Epidermal melanocyte (primary cell): ENCODE results near the gene TWIST2.

ENCODE experiments used
- DNase-seq: peaks from one replicate; pipeline ENCODE4 v3.0.0; 2011; ENCODE audit warnings: low spot score; ENCODE audit not compliant: insufficient read length

TWIST2 gene

DNA sequence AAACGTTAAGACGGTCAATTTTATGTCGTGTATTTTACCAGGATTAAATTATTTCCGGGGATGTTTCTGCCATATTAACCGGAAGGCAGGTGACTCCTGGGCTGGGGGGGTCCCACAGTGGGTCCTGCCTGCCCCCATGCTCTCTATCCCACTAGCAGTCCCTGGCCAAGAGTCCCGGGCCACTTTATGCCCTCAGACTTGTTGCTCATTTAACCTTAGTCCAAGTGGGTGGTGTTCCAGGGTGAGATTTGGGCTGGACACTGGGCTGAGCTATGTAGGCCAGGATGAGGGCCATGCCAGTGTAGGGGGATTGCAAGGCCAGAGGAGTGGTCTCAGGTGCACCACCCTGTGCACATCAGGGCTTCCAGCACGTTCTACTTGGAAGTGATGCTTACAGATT, 24.1 kb downstream of the TWIST2 start:
- DNase-seq: no peak

DNA sequence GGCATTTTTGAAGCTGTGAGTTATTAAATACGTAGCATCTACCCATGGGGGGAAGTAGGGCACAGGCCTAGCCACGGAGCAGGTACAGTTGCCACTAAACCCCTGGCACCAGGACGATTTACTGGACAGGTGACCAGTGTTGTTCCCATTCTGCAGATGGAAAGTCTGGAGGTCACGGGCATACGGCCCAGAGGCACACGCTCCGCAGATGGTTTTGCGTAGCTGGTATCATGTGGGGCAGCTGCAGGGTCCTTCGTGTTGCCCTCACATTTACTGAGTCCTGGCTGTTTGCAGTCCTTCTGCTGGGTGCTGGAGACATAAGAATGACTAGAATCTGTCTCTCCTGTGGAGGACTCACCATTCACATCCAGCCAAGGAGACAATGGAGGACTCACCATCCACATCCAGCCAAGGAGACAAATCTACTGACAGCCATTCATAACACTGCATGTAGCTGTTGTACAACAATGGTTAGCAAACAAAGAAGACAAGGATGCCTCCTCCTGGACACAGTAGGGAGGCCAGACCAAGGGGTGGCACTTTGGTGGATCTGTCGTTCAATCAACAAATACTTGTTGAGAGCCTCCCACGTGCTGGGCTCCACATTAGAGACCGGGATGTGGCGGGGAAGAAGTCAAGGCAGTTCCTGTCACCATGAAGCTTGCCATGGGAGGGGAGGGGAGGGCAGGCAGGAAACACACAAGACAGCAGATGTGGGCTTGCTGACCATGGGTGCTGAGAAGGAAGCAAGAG, 24.9 kb downstream of the TWIST2 start:
- no peak for DNase-seq

DNA sequence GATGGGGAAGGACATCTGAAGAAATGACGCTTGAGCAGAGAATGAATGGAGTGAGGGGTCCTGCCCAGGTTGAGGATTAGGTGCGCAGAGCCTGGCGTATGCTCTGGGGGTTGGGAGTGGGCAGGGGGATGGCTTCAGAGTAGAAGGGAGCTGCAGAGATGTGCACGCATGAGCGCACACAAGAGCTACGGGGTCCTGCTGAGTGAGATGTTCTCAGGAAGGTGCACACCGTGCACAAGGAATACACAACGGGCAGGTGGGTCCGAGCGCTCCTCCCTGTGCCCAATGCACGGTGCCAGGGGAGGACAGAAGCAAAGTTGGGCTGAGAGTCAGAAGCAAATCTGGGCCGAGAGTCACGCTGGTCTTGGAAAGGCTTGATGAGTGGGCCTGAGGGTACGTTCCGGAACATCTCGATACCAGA, 25.5 kb downstream of the TWIST2 start:
- DNase-seq: no peak

DNA sequence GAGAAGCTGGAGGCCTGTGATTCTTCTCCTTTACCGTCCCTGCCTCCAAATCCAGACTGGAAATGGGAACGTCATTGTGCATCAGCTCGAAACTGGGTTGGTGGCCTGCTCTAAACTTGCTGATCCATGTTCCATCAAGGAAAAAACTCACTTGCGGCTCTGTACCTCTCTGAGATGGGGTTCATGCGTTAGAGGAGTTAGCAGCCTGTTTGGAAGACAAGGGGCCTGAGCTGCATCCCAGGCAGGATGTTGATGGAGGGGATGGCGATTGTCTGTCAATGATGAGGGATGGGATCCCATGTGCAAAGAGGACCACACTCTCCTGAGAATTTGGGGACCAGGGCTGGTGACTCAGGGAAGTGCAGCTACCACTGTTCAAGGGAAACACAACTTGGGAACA, 26.0 kb downstream of the TWIST2 start:
- DNase-seq: no peak

DNA sequence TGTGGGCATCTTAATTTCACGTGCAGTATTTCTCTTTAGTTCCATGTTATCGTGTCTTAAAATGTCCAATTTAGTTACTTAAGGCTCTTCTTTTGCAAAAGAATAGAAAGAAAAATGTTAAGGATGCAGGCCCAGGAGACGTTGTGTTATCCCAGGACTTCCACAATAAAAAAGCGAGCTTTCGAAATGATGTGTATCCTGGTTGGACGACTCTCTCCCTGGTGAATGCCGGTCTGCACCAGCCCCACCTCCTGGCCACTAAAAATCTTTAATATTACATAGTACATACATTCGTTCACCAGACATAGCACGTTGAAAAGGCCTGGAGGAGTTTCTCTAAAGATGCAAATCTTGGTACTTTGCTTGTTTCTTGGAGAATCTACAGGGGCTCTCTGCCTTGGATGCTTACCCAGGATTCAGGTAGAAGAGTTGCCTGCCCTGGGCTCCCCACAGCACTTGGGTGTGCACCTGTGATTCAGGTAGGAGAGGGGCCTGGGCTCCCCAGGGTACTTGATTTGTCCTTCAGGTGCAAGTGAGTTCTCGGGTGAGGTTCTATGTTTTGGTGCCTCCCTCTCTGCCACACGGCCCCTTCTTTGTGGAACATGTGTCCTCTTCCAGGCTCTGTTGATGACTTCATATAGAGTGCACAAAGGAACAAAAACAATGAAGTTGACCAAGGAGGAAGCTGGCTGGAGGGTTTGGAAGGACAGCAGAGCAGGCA, 26.6 kb downstream of the TWIST2 start:
- no peak for DNase-seq

DNA sequence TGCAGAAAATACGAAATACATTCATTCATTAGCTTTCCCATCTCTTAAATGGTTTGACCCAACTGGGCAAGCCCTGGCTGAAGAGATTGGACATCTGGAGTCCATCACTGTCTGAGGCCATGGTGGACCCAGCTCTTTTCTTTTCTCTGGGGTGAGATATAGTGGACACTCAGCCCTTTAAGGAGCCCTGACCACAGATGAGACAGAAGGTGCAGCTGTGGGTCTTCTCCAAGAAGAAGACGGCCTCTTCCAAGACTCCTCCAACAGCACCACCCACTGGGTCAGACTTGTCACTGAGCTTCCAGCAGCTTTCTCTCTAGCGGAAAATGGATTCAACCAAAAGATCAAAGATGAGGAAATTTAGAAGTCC, 27.2 kb downstream of the TWIST2 start:
- DNase-seq: no peak

DNA sequence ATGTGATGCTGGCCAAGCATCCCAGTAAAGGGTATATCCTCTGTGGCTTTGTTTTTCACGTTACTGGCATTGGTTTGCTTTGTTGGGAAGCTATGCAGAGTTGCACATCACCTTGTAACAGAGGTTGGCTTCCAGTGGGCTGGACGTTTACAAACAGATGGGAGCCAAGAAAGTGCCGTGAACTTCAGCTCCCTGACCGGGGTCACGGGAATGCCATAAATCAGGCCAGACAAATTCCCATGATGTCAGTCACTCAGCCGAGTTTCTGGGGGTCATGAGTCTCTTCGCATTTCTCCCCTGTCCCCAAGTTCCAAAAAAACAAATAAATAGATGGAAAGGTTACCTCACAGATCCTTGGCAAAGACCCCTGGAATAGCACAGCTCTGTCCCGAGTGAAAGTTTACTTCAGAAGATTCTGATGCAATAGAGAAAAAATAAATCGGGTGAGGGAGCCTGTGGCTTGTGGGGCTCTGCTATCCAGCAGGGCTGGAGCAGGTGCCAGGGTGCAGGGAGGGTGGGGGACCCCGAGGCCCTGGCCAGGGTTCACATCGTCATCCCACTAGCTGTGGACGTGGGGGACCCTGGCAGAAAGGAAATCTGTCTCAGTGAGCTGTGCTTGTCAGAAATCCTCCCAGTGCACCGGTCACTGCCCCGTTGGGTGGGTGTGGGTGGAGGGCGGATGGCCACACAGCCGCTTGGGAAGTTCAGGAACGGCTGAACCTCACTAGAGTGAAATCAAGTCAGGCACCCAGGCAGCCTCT, 27.8 kb downstream of the TWIST2 start:
- DNase-seq: no peak

DNA sequence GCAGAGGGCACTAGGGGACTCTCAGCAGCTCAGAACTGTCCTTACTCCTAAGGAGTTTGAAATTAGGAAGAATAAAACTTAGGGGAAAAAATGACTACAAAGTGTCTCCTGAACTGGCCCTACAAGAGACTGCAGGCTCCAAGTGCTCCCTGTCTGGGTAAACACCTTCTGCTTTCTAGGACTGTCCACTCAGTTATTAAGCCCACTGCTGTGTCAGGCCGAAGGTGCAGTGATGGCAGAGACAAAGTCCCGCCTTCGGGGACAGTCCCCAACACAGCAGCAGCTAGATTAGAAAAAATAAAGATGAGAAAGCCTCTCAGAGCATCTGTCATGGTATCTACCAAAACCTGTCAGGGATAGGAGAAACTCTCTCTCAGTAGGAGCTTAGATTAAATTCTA, 28.3 kb downstream of the TWIST2 start:
- DNase-seq: no peak

DNA sequence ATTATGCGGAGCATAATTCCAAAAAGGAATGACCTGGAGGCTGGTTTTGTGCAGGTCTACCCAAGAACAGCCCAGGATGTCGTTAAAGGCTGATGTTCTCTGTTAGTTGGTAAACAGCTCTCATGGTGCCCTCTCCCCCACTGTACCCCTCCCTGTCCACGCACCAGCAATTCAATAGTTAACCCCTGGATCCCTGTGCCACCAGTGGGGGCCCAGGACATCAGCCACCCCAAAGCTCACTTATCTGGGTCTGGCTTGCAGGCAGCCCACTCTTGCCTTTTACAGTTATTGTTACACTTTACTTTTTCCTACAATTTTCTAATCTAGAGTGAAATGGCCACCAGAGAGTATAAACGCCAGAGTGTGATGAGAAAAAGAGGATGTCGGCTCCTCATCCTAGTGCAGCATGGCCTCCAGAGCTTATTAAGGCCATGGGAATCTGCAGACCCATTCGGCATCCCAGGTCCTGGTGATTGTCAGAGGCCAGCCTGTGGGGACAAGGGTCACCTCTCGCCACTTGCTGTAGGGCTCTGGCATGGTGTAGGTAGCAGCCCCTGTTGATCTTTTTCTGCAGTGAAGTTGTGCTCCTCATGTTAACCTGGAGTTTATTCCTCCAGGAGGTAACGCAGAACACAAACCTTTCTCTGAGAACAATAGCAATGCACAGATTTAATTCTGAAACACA, 30.3 kb downstream of the TWIST2 start:
- DNase-seq: no peak

DNA sequence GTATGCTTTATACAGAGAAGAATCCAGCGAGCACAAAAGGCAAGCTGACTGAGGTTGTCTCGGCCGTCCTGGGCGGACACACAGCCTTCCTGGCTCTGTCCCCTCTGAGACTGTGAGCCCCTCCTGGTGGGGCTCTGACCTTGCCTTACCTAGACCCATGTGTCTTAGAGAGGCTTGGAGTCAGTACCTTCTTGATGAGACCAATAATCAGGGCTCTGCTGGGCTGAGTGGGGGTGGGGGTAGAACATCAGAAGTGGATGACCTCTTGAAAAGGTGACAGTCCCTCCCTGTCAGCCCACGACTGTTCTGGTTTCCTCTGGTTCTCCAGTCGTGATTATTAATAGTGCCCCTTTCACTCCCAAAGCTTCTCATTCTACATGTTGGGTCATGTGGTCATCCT, 31.2 kb downstream of the TWIST2 start:
- no peak for DNase-seq

DNA sequence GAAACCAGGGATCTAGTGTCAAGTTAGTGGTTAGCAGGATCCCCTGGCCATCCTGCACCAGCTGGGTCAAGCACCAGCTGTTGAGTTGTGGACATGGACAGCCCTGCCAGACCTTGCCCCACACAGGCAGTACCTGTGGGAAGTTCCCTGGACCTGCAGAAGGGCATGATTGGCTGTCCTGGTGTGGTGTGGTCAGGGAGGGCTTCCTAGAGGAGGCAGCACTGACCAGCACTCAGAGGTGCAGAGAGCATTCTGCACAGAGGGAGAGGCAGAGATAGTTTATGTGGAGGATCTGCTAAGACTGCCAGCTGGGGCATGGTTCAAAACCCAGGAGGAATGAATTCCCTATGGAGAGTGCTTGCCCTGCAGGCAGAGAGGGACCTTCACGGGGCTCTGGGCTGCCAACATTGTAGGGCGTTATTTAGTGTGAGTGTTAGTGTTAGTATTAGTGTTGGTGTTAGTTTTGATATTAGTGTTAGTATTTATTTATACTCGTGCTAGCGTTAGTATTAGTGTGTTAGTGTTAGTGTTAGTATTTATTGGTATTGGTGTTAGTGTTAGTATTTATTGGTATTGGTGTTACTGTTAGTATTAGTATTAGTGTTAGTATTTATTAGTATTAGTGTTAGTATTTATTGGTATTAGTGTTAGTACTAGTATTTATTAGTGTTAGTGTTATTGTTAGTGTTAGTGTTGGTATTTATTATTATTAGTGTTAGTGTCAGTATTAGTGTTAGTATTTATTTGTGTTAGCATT, 31.9 kb downstream of the TWIST2 start:
- DNase-seq: no peak

DNA sequence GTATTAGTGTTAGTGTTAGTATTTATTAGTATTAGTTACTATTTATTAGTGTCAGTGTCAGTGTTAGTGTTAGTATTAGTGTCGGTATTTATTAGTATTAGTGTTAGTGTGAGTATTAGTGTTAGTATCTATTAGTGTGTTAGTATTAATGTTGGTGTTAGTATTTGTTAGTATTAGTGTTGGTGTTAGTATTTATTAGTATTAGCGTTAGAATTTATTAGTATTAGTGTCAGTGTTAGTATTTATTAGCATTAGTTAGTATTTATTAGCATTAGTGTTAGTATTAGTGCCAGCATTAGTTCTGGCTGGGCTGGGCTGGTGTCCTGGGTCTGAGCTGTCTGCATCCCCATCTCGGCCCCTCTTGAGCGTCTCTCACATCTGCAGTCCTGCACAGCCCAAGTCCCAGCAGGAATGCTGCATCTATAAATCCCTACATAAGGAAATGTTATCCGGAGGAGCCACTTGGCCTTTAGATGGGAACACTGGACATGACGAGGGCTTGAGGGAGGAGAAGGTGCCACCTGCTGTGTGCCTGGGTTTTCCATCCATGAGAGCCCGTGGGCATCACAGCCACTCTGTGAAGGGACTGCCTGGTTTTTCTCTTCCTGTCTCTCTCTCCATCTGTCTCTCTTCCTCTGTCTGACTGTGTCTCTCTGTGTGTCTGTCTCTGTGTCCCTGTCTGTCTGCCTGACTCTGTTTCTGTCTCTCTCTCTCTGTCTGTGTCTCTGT, 33.6 kb downstream of the TWIST2 start:
- no peak for DNase-seq

DNA sequence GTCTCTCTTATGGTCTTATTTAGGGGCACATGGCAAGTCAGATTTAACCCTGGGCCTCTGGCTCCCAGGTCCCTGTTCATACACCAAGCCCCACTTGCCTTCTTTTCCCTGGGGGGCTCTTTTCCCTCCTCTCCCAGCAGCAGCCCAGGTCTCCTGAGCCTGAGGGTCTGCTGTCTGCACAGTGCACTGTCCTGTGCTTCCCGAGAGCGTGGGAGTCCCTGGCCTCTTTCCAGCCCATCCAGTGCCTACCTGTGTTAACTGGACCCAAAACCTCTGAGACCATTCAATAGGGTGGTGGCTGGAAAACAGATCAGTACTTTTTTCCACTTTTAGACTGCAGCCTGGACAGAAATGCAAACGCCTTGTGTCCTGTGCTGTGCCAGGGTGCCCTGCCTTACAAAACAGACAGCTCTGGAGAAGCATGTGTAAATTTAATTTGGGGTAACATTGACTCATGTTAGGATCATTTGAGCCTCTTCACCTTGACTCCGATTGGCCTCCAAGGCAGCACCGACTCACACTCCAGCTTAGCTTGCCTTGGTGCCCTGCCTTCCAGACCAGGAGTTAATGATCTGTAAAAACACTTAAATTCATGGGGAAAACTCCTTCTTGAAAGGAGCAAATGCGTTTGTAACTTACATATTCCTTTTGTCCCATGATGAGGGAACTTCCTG, 34.3 kb downstream of the TWIST2 start:
- no peak for DNase-seq

DNA sequence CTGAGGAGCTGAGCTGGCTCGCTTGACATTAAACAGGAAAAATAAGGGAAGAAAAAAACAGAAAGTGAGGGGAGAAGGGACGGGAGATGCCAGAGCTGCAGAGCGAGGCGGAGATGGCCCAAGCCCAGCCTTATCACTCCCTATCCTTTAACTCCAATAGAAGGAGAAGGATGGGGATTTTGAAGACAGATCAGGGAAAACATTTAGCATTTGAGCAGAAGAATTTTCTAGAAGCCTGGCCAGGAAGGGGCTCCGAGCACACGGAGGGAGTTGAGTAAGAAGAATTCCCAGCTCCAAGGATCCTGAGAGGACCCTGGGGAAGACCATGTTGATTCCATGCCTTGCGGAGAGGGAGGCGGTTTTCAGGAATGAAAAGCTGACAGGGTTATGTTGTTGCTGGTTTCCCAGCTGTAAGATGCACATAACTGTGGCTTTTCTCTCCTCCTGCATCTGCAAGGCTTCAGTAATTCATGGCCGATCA, 35.6 kb downstream of the TWIST2 start:
- no peak for DNase-seq

DNA sequence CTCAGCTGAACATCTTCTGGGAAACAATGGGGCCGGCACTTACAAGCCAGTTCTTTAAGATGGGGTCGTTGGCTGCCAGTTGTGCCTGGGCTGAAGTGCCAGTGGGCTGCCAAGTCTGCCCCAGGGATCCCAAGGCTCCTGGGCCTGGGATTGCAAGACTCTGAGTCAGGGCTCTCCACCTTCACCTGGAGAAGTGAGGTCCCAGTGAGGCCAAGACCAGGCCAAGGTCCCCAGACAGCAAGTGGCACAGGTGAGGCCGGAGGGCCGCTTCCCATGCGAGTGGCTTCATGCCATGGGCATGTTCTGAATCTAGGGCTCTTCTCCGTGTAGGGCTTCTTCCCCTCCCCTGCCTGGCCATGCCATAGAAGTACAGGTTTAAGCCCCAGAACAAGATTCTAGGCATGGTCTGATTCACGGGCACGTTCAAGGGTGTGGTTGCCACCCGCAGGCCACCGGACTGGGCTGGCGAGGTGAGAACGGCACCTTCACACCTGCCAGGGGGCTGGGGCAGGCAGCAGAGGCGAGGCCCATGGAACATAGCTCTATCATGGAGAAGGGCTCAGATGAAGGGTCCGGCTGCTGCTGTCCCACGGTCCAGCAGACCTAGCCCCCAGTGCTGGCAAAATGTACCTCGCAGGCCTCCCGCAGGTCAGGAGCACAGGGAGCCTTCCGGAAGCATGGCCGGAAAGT, 36.4 kb downstream of the TWIST2 start:
- no peak for DNase-seq

DNA sequence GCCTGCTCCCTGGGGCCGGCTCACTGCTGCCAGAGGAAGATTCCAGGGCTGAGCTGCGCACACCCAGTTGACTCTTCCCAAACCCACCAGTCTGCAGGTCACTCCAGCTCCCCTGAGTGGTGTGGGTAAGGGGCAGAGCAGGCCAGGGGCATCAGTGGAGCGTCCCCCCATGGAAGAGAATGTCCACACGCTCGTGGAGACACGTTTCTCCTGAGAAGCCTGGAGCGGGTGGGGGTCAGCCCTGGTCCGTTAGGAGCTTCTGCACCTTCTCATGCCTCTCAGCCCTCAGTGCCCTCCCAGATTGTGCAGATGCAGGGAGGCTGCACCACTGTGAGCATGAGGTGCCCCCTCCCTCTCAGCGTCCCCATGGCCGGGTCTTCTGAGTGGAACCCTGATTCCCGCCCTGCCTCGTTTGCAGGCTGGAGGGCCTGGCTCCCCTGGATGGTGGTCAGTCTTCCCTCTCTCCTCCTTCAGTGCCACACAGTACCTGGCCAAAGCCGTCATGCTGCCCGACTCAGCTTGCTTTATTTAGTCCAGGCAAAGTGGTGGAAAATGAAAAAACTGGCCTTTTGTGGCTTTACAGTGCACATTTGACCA, 37.0 kb downstream of the TWIST2 start:
- no peak for DNase-seq

DNA sequence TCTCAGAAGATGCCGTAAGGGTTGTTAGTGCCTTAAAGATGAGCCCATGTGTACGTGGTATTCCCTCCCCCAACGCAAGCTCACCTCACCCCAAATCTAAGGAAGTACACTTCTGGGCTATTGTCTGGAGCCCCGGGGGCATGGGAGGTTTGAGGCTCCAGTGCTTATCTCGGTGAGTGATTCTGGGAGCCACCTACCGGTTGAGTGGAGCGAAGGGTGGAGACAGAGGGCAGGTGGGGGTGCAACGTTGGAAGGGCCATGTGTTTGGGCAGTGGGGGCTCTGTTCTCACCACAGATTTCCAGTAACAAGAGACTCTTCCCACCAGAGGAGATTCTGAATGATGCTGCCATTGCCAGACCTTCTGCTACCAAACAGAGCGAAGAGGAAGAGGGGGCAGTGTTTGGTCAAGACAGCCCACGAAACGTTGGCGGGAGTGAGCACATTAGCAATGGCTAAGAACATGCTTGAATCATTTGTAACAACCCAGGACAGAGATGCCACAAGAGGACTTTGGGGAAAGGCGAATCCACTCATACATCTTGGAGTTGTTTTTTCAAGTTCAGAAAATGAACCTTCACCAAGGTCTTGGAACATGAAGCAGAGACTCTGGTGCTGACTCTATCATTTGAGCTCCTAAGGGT, 38.7 kb downstream of the TWIST2 start:
- DNase-seq: no peak

DNA sequence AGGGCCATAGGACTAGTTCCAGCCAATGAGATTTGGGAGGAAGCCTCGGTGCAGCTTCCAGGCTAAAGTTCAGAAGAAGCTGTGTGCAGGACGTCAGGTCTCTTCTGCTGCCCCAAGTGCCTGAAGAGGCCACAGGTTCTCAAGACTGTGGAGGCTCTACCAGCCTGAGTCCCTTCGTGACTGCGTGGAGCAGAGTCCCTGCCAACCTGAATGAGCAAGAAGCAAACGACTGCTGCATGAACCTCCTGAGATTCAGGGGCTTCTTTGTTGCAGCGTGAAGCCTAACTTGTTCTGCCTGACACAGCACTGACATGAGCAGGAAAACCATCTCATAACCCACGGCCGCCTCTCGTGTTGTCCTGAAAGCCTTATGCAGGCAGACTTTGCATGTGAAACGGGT, 39.7 kb downstream of the TWIST2 start:
- DNase-seq: no peak
